ENCODE measurements around the gene ZC3H4. TPM values are rescaled to one million over a fixed set of nuclear protein-coding genes. Genes with fewer than 3 reads are reported as not detected.
A peak's percentile ranks its signal among the peaks of the same experiment; 100 is the strongest.

The ZC3H4 gene
- 3.5 TPM for polyA plus RNA-seq

- Mint-ChIP-seq H3K9me3 (no peaks in the 10 kb centered on the region), H3K27me3 (no peaks in the 10 kb centered on the region), H3K4me3 (peak within 1 kb of the TSS; percentile 97 to 100 (median 99)), H3K4me1 (peaks cover 16 to 28% (median 20%) of the 10 kb centered on the region in 3 donors), H3K36me3 (peaks cover 5% of the 10 kb centered on the region), H3K27ac (peak within 1 kb of the TSS; percentile 99 to 100 (median 100))
These were observed at the start of gene ZC3H4 for GRCh38 chr19:47112997-47113849. Gene ZC3H4 (minus strand): TSS chr19:47113776. CDS start chr19:47112584, 1,192 bp downstream.

DNA sequence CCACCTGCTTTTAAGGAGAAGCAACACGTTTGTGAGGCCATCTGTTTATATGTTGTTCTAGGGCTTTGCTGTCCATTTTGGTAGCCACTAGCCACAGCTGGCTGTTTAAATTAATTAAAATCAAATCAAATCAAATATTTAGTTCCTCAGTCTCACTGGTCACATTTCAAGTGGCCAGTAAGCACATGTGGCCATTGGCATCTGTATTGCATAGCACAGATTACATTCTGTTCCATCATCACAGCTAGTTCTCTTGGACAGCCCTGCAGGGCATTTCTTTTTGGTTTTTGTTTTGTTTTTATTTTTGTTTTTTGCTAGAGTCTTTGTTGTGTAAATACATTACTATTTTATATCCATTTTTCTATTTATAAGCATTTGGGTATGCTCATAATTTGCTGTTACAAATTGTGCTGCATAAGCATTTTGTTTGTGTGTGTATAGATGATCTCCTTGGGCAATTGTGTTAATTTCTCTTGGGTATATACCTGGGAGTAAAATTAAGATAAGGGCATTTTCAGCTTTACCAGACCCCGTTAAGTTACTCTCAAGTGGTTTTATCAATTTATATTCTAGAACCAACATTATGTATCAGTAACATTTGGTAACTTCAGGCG lies 48.4 kb upstream of the ZC3H4 start:
- Mint-ChIP-seq H3K4me1 (peaks cover 18 to 22% (median 21%) of the 10 kb centered on the region in 3 donors), H3K4me3 (no peak overlapping the region), H3K27ac (no peak overlapping the region), H3K9me3 (no peaks in the 10 kb centered on the region), H3K36me3 (no peaks in the 10 kb centered on the region), H3K27me3 (no peaks in the 10 kb centered on the region)

- no peaks in the 10 kb centered on the region for H3K36me3 Mint-ChIP-seq
- no peaks in the 10 kb centered on the region for H3K9me3 Mint-ChIP-seq
- peak overlapping the region in 2 of 4 donors; percentile 63 to 78 for H3K4me3 Mint-ChIP-seq
- peak overlapping the region in 2 of 3 donors; percentile 60 to 88 for H3K27ac Mint-ChIP-seq
- H3K27me3 Mint-ChIP-seq: no peaks in the 10 kb centered on the region
- H3K4me1 Mint-ChIP-seq: peaks cover 24 to 27% (median 27%) of the 10 kb centered on the region in 3 donors
These were observed 45.4 kb upstream of the ZC3H4 start for GRCh38 chr19:47158879-47159503.

GRCh38 chr19:47158367-47158791 lies 44.8 kb upstream of the ZC3H4 start:
- H3K4me3 Mint-ChIP-seq: peak overlapping the region in 3 of 4 donors; percentile 33 to 90 (median 43)
- H3K27ac Mint-ChIP-seq: peak overlapping the region in 2 of 3 donors; percentile 77 to 88
- no peaks in the 10 kb centered on the region for H3K36me3 Mint-ChIP-seq
- no peaks in the 10 kb centered on the region for H3K9me3 Mint-ChIP-seq
- peaks cover 24 to 27% (median 27%) of the 10 kb centered on the region in 3 donors for H3K4me1 Mint-ChIP-seq
- no peaks in the 10 kb centered on the region for H3K27me3 Mint-ChIP-seq

DNA sequence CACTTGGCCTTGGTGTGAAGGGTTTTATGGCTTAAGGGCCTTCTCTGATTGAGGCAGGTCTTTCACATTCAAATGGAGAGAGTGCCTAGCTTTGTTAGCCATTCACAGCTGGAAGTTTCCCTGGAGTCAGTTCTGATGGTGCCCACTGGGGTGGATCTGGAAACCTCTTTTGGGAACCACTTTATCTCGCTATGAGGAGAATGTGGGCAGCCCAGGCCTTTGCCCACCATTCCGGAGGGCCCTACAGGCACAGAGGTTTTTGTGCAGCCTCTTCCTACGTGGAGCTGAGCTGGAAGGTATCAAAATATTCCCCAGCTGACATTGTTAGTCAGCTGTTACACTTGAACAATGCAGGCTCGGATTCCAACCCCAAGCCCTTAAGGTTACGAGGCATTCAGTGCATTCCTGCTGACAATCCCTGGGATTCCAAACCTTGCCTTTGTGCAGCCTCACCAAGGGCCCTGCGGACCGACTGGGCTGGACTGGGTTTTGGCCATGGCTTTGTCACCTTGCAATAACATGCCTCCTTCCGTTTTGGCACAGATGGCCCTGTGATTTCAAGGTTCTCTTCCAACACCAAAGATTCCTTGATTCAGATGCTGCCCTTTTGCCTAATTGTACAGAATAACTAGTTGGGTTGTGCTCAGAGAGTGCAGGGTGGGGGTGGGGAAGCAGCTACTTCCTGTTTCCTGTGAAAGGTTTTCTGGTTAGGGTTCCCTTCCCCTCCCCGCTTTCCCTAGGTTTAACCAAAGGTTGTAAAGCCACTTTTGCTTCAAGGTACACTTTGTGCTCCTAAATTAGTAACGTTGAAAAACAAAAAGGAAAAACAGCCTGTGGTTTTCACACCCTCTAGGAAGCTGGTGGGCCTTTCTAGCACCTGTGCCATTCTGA lies 44.1 kb upstream of the ZC3H4 start:
- H3K4me1 Mint-ChIP-seq: peaks cover 24 to 27% (median 27%) of the 10 kb centered on the region in 3 donors
- H3K4me3 Mint-ChIP-seq: peak overlapping the region in 3 of 4 donors; percentile 43 to 90 (median 81)
- H3K9me3 Mint-ChIP-seq: no peaks in the 10 kb centered on the region
- no peaks in the 10 kb centered on the region for H3K27me3 Mint-ChIP-seq
- no peaks in the 10 kb centered on the region for H3K36me3 Mint-ChIP-seq
- peak overlapping the region in 2 of 3 donors; percentile 83 to 88 for H3K27ac Mint-ChIP-seq

DNA sequence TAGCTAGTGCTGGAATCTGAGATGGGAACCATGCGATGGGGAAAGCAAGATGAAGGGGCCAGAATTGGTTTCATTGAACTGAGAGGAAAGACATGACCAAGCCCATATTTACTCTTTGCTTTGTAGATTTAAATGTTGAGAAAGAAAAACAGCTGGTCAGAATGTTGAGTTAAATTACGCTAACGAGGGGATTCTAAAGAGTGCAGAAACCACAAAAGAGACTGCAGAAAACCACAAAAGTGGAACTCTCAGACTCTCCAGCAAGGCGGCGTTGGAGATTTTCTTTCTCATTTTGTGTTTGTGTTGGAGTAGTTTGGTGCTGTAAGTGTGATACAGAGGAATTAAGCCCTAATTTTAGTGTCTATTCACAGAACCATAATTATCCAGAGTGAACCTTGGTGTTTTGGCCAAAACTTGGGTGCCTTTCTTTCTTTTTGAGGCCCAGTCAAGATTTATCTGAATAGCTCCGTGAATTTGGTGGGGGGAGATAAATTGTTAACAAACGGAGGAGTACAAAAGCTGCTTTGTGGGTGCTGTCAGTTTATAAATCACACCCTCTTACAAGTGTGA lies 43.4 kb upstream of the ZC3H4 start:
- peaks cover 24 to 27% (median 27%) of the 10 kb centered on the region in 3 donors for H3K4me1 Mint-ChIP-seq
- no peaks in the 10 kb centered on the region for H3K27me3 Mint-ChIP-seq
- H3K9me3 Mint-ChIP-seq: no peaks in the 10 kb centered on the region
- peak overlapping the region in 3 of 4 donors; percentile 25 to 81 (median 67) for H3K4me3 Mint-ChIP-seq
- peak overlapping the region; percentile 17 to 83 (median 71) for H3K27ac Mint-ChIP-seq
- H3K36me3 Mint-ChIP-seq: no peaks in the 10 kb centered on the region

- no peaks in the 10 kb centered on the region for H3K36me3 Mint-ChIP-seq
- no peaks in the 10 kb centered on the region for H3K27me3 Mint-ChIP-seq
- no peak overlapping the region for H3K4me3 Mint-ChIP-seq
- H3K9me3 Mint-ChIP-seq: no peaks in the 10 kb centered on the region
- no peak overlapping the region for H3K27ac Mint-ChIP-seq
- H3K4me1 Mint-ChIP-seq: peaks cover 24 to 25% (median 25%) of the 10 kb centered on the region in 3 donors
These were observed 41.6 kb upstream of the ZC3H4 start for GRCh38 chr19:47155148-47155547.

DNA sequence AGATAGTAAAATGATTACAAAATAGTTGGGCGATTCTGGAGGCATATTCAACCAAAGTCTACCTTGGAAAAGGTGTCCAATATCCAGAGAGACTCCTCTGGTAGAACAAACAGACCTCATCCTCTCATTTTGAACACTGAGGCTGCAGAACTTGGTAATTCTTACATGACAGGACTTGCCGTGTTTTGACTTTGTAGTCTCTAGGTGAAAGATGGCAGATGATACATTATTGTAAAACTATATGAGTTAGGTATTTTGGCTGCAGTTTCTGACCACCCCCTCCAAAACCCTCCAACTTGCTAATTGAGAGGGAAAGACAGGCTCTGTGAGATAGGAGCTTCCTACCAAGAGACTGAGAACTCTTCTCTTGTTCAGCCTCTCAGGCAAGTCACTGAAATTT lies 39.7 kb upstream of the ZC3H4 start:
- Mint-ChIP-seq H3K4me1 (peaks cover 15 to 19% (median 17%) of the 10 kb centered on the region in 3 donors), H3K27ac (no peak overlapping the region), H3K9me3 (no peaks in the 10 kb centered on the region), H3K4me3 (no peak overlapping the region), H3K36me3 (no peaks in the 10 kb centered on the region), H3K27me3 (no peaks in the 10 kb centered on the region)

DNA sequence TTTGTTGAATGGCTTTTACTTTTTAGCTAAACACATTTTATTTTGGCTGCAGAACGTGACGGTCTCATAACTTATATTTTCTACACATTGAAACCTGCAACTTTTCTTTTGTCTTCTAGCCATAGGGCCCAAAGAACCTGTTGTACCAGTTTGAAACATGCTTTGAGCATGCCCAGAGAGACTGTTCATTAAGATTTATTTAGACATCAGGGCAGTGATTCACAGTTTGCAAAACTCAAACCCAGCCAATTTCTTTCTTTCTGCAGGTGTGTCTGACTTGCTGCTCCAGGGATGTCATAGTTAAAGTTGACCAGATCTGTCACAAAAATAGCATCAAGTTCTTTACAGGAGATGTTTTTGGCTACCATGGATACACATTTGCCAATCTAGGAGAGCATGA lies 39.1 kb upstream of the ZC3H4 start:
- H3K36me3 Mint-ChIP-seq: peaks cover 2% of the 10 kb centered on the region
- H3K4me1 Mint-ChIP-seq: peaks cover 10 to 15% (median 14%) of the 10 kb centered on the region in 3 donors
- H3K4me3 Mint-ChIP-seq: no peak overlapping the region
- no peaks in the 10 kb centered on the region for H3K27me3 Mint-ChIP-seq
- no peaks in the 10 kb centered on the region for H3K9me3 Mint-ChIP-seq
- no peak overlapping the region for H3K27ac Mint-ChIP-seq

GRCh38 chr19:47152205-47152604 lies 38.6 kb upstream of the ZC3H4 start:
- Mint-ChIP-seq H3K4me3 (no peak overlapping the region), H3K27ac (no peak overlapping the region), H3K4me1 (peaks cover 8 to 12% (median 11%) of the 10 kb centered on the region in 3 donors)

GRCh38 chr19:47151627-47152026 lies 38.1 kb upstream of the ZC3H4 start:
- peaks cover 2% of the 10 kb centered on the region for H3K36me3 Mint-ChIP-seq
- no peak overlapping the region for H3K4me3 Mint-ChIP-seq
- H3K27ac Mint-ChIP-seq: no peak overlapping the region
- peaks cover 6 to 8% (median 6%) of the 10 kb centered on the region in 3 donors for H3K4me1 Mint-ChIP-seq
- no peaks in the 10 kb centered on the region for H3K9me3 Mint-ChIP-seq
- no peaks in the 10 kb centered on the region for H3K27me3 Mint-ChIP-seq

More at GRCh38 chr19:47152205-47152604, 38.6 kb upstream of the ZC3H4 start:
- Mint-ChIP-seq H3K27me3 (no peaks in the 10 kb centered on the region), H3K36me3 (peaks cover 2% of the 10 kb centered on the region), H3K9me3 (no peaks in the 10 kb centered on the region)

GRCh38 chr19:47146920-47147319 lies 33.3 kb upstream of the ZC3H4 start:
- H3K4me1 Mint-ChIP-seq: peaks cover 10 to 12% (median 11%) of the 10 kb centered on the region in 3 donors
- H3K36me3 Mint-ChIP-seq: peaks cover 9% of the 10 kb centered on the region
- no peak overlapping the region for H3K4me3 Mint-ChIP-seq
- H3K9me3 Mint-ChIP-seq: no peaks in the 10 kb centered on the region
- H3K27me3 Mint-ChIP-seq: no peaks in the 10 kb centered on the region
- H3K27ac Mint-ChIP-seq: peak overlapping the region in 2 of 3 donors; percentile 6 to 25

DNA sequence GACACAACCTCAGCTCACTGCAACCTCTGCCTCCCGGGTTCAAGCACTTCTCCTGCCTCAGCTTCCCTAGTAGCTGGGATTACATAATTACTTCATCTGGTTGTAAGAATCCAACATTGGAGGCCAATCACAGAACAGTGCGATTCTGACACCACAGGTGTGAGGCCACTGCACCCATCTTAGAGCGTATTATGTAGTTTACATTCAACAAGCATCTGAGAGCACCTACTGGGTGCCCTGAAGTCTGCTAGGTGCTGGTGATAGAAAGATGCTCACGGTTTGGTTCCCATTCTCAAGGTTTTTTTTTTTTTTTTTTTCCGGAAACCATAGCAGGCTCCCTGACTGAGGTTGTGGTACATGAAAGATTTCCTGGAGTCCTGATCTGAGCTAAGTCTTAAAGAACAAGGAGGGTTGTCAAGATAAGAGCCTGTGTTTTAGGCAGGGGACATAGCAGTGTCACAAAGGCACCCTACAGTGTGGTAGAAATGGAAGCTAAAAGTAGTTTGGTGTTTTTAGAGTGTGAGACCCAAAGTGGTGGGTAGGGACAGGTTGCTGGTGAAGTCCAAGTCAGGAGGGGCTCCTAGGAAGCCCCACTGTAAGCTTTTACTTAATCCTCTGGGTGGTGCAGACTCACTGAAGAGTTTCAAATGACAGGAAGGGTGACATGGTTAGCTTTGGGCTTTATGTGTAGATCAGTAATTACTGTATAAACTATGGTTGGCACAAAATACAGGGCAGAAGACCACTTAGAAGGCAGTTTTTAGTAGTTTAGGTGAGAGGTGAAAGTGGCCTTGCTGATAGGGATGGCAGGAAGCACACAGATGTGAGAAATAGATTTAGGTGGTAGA lies 32.3 kb upstream of the ZC3H4 start:
- no peaks in the 10 kb centered on the region for H3K27me3 Mint-ChIP-seq
- peaks cover 11 to 15% (median 13%) of the 10 kb centered on the region in 3 donors for H3K4me1 Mint-ChIP-seq
- H3K4me3 Mint-ChIP-seq: peak overlapping the region in 1 of 4 donors; percentile 14
- no peaks in the 10 kb centered on the region for H3K9me3 Mint-ChIP-seq
- H3K27ac Mint-ChIP-seq: no peak overlapping the region
- H3K36me3 Mint-ChIP-seq: peaks cover 9% of the 10 kb centered on the region
